ENCODE results near the gene PIK3CG.
"Not testable (repeated sequence)": the region's sequence is repeated elsewhere in the genome, so short reads cannot be mapped to it uniquely, and the experiment has no call there.

PIK3CG gene

DNA sequence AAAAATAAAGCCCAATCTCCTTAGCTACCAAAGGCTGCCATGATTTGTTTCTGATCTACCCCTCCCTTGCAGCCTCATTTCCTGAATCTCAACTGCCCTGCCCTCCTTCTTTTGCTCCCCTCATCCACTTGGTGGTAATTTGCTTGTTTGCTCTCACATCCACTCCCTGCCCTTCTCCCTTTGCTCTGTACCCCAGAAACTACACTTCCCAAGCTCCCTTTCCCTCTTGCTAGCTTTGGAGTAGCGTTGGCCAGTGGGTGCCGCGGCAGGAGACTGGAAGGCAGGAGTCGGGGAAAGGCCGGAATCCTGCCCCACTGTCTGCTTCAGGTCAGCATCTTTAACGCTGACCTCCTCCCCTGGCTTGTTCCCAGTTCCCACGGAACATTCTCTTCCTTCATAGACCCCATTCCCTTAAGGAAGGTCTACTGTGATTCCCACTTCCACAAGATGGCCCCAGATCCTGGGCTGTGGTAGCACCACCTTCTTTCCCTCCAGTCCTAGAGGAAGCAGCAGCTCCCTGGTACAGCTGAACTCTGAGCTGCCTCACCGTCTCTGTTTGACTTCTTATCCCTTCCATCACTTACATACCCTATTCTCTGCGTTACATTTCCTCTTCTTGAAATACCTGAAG, 79.1 kb downstream of the PIK3CG start:
- DNase-seq = no peak

DNA sequence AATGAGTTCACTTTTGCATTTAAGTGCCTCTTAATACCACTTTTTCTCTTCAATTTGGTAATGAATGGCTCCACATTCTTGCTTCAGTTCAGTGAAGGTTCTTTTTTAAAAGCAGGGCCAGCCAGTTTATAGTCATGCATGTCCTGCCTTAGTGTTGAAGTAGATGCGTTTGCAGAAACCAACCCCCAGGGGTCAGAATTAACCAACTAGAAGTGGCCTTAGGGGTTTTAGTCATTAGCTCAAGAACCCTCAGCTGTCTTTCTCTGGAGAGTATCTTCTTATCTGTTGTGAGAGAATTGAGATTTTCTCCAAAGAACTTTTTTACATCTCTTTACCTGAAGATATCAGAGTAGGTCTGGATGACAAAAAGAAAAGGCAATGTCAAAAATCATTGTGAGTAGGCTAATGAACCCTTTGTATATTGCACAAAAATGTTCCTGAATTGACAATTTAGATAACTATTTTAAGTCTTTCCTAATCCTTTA, 82.2 kb downstream of the PIK3CG start:
- peak; percentile 51 for DNase-seq

DNA sequence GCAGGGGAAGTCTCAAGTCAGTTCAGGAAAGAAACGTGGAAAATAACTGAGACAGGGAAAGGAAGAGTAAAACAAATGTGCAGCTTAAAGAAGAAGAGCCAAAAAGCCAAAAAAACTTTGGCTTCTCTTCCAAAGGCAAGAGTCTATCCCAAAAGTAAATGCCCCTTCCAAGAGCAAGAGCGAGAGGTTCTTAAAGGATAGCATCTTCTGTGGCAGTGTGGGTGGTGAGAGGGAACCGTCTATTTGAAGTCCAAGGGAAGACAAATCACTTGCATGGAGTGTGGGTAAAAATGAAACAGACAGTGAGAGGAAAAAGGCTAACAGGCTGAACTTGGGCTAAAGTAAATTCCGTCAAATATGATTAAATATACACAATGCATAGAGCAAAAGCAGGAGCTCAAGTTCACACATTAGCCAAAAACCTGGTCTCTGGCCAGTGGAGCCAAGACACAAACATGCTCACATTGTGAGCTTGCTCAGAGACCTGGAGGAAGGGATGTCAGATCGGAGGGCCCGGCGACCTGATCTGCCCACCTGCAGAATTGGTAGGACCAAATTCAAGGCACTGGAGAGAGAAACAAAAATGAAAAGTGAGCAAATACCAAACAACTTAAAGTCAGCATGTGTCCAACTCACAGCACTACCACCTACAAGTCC, 87.0 kb downstream of the PIK3CG start:
- no peak for DNase-seq

DNA sequence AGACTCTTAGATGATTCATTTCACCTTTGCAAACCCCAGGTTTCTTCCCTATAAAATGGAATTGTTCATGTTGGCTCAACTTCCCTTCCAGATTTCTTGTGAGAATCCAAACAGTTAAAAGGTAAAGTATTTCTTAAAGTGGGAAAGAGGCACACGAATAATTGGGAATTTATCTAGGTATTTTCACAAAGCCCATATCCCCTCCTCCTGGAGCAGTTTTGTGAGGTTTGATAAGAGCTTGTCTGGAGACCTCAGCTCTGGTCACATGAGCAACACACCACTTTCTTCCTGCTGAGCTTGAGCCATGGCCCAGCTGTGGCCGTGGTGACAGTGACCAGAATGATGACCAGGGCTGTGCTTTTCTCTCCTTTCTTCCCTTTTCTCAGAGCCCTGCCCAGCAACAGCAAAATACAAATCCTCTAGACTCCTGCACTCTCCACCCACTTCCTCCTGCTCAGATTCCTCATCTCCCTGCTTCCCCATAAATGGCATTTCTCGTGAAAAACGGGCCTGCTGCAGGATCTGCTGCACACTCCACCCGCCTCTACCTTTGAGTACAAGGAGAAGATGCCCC, 87.7 kb downstream of the PIK3CG start:
- DNase-seq = no peak

DNA sequence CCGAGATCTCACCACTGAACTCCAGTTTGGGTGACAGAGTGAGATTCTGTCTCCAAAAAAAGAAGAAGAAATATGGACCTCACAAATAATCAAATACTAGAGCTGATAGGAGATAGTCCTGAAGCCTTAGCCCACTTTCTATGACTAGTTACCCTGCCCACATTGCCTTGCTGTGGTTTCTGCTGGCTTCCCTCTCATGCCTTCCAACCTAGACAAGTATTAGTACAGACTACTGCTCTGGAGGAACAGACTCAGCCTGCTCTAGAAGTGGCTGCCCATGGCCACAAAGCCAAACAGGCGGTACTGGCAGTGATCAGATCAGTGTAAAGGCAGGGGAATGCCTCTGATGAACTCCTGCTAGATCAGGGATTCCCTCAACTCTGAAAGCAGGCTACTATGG, 89.8 kb downstream of the PIK3CG start:
- no peak for DNase-seq

DNA sequence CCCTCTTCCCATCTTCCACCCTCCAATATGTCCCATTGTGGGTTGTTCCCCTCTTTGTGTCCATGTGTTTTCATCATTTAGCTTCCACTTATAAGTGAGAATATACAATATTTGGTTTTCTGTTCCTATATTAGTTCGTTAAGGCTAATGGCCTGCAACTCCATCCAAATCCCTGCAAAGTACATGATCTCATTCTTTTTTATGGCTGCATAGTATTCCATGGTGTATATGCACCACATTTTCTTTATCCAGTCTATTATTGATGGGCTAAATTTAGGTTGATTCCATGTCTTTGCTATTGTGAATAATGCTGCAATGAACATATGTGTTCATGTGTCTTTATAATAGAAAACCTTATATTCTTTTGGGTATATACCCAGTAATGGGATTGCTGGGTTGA, 90.8 kb downstream of the PIK3CG start:
- not testable (repeated sequence) for DNase-seq

All from amniotic stem cell (primary cell).